GM19025 (cell line): ENCODE results near the gene AIDA.

ENCODE experiments used
- ATAC-seq: cut with Tn5 transposase; IDR thresholded peaks from one replicate; pipeline ENCODE4 v1.9.1; 2021; ENCODE audit warnings: mild to moderate bottlenecking, low read depth, moderate library complexity; ENCODE audit not compliant: unreplicated experiment

Gene AIDA

GRCh38 chr1:222653178-222653827 lies 59.0 kb downstream of the AIDA start:
- ATAC-seq: peak; percentile 47

DNA sequence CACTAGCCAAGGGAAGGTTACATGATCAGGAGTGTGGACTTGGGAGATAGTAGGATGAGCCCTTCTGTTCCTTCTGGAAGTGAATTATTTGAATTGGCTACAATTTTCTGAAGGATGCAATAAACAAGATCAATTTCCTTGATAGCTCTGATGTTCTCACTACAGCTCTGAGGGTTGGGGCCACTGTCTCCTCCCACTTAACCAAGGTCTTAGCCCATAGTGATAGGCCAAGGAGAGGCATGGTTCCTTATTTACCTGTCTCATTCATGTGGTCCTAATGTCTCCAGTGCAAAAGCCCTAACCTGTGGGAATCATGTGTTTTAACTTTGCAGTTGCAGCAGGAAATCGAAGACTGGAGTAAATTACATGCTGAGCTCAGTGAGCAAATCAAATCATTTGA lies 59.6 kb downstream of the AIDA start:
- ATAC-seq: no peak

- no peak for ATAC-seq
Observed at GRCh38 chr1:222644636-222644980, 67.7 kb downstream of the AIDA start.

DNA sequence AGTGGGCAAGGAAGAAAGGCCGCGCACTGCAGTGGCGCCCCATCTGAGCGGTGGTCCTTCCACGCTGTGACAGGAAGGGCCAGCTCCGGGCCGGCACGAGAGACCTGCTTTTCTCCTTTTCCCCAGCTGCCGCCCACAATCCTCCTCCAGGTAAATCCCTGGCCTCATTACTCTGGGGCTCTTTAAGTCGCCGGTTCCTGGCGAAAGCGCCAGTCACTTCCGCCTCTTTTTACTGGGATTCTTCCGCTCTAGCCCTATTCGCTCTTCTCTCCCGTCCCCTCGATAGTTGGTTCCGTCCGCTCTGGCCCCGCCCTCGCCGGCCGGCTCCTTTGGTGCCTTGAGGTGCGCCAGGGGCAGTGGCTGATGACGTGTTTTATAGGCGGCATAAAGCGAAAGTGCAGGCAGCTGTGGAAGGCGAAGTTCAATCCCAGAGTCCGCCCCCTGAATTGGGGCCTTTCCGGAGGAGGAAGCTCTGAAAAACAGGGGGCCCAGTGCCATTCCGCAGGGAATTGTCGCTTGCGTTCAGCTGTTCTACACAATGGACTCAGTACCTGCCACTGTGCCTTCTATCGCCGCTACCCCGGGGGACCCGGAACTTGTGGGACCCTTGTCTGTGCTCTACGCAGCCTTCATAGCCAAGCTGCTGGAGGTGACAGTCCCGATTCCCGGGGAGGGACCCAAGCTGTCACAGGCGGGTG lies 68.2 kb downstream of the AIDA start:
- peak; percentile 96 for ATAC-seq

DNA sequence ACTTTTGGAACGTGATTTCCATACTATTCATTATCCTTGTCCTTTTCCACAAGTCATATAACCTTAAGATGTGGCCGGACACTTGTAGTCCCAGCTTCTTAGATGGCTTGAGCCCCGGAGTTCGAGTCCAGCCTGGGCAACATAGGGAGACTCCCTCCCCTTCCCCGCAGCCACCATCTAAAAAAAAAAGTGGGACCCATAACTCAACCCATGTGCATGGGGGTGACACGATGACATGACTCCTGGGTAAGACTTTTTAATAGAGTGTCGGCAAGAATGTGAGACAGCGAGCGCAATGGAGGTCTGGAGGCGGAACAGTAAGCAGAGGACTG lies 68.7 kb downstream of the AIDA start:
- ATAC-seq: peak; percentile 6

GRCh38 chr1:222642468-222642867 lies 69.8 kb downstream of the AIDA start:
- no peak for ATAC-seq

- ATAC-seq: no peak
Observed at GRCh38 chr1:222641269-222641948, 70.9 kb downstream of the AIDA start.

DNA sequence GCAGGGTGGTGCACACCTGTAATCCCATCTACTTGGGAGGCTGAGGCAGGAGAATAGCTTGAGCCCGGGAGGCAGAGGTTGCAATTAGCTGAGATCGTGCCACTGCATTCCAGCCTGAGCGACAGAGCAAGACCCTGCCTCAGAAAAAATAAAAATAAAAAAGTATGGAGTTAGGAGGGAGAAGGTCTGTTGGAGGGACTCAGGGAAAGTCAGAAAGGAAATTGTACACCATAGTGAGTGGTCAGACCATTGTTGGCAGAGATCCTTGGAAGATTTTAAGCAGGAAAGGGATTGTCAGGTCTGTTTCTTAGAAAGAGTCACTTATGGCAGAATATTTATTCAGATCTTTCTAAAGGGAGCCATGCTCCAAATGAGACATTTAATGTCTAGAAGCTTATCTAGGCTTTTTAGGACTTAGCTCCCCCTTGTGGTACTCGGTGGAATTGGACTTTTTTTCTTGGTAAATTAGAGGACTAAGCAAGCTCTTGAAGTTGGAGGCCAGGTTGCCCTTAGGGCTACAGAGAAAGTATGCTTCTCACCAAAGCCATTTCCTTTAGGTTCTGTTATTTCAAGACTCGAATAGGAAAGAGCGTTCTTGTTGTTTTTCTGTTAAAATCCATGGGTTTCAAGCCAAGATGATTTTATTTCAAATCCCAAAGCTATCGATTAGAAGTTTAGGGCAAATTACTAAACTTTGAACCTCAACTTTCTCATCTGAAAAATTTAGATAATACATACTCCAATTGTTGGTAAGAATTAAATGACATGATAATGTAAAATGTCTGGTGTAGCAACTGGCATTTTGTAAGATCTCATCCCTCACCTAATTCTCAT lies 77.9 kb downstream of the AIDA start:
- peak; percentile 60 for ATAC-seq

- no peak for ATAC-seq
Observed at GRCh38 chr1:222632749-222633148, 79.5 kb downstream of the AIDA start.

- ATAC-seq: no peak
Observed at GRCh38 chr1:222631611-222632208, 80.6 kb downstream of the AIDA start.

GRCh38 chr1:222629921-222630535 lies 82.3 kb downstream of the AIDA start:
- ATAC-seq: no peak

DNA sequence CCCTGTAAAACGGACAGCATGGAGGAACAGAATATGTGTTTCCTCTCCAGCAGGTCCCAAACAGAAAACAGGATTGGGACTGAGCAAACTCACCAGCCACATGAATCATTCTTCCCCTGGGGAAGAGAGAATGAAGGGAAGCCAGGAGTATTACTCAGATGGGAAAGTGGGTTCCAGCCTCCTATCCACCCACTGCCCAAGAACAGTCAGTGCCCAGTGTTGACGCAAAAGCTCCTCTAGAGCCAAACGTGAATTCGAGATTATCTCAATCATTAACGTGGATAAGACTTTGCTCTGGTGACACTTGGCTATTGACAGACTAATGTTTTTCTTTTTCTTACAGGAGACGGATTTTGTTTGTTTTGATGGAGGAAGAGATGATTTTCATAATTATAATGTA lies 85.1 kb downstream of the AIDA start:
- no peak for ATAC-seq

DNA sequence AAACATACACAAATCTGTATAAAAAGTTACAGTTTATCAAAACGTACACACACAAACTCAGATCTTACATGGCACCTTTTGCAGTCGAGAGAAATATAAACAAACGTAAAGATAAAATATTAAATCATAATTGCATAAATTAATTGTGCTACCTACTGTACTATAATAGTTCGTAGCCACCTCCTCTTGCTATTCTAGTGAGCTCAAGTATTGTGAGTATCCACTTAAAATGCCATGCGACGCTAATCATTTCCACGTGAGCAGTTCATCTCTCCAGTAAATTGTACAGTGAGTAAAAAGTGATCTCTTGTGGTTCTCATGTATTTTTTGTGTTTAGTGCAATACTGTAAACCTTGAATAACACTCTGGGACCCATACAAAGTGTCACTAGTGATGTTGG lies 88.1 kb downstream of the AIDA start:
- no peak for ATAC-seq

DNA sequence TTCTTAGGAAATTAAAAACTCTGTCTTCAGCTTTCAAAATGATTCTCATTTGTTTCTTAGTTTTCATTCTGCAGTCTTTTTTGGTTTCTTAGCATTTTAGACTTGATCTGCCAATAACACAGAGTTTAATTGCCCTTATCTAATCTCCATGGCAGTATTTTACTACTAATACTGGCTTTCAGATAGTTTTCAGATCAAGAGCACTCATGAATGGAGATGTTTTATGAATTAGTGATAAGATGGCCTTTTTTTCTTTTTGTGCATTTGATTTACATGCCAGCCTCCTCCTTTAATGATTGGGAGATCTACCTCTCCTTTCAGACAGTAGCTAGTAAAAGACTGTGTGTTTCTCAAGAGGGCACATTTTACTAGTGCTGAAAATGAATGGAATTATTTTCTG lies 88.8 kb downstream of the AIDA start:
- ATAC-seq: no peak

DNA sequence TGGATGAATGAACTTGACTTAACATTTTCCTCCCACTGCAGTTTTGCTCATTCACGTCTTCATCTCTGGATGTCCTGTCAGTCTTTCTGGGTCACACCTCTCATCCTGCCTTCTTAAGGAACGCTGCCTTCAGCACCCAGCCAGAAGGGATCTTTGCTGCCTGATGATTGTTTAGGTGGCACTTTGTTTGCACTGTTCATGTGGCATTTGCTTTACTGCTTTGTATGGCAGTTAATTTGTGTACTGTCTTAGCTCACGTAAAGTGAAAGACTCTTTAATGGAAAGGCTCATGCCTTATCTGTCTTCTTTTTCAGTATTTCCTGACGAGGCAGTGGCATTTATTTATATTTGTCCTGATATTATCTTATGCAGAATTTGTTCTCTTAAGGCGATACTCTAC lies 89.5 kb downstream of the AIDA start:
- ATAC-seq: no peak

GRCh38 chr1:222620566-222620965 lies 91.7 kb downstream of the AIDA start:
- ATAC-seq: peak; percentile 56

GRCh38 chr1:222618880-222619596 lies 93.3 kb downstream of the AIDA start:
- ATAC-seq: no peak
